Measurements from ENCODE around the gene MBD5.

Gene MBD5

DNA sequence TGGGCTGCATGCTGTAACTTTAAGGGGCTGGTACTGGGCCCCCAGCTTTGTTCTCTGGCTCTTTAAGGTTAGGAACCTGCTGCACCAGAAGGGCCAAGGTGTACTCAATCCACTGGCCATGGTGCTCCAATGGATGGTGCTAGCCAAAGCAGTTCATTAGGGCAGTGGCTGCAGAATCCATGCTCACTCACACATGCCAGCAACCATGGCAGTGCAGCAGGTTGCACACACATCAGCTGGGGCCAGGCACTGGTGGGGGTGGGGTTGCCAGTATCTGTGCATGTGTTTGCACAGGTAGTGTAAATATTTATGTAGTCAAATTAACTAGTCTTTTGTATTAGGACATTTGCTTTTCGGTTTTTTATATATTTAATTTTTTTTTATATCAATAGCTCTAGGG is 395.4 kb downstream of the MBD5 start:
- DNase-seq (ENCODE audit: low read depth, low spot score) = no peak
- H3K27ac ChIP-seq = no peak overlapping the region

DNA sequence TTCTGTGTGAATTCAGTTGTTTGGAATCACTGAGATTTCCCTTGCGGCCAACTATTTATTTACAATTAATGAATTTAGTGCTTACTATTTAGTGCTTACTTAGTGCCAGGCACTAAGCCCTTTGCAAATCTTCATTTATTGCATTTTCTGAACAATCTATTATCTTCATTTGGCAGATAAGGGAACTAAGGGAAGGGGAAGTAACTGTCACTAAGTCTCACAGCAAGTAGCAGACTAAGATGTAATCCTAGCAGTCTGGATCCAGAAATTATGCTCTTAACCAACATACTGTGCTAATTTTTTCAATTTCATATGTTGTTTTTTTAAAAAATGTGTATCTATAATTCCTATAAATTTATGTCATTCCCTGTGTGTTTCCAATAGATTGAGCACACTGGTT is 409.2 kb downstream of the MBD5 start:
- H3K27ac ChIP-seq = no peak overlapping the region
- no peak for DNase-seq (ENCODE audit: low read depth, low spot score)

DNA sequence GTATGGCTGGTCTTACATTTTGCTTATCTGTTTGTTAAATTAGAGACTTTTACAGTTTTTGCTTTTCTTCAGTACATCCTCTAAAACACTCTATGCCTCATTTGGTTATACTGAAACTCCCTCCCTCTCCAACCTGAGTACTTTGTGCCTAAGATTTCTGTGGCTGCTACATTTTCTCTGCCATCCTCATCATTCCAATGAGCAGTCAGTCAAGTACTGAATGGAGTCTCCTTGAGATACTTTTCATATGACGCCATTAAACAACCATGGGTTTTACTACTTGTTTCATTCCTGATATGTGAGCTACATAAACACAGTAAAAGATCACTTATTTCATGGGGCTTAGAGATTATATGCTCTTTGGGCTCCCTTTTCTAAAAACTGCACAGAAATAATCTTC is 427.0 kb downstream of the MBD5 start:
- no peak for DNase-seq (ENCODE audit: low read depth, low spot score)
- H3K27ac ChIP-seq = no peak overlapping the region

DNA sequence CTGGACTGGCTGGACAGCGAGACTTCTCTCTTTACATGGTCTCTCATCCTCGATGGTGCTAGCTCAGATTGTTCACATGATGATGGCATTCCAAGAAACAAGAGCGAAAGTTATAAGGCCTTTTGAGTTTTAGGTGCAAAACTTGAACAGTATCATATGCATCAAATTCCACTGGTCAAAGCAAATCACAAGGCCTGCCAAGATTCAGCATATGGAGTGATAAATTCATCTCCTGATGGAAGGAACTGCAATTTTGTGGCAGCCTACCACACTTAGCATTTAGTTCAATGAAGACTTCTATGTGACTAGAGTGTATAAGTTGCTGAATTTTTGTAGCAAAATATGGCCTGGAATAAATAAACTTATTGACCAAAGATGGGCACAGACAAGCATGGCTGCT is 429.6 kb downstream of the MBD5 start:
- H3K27ac ChIP-seq = no peak overlapping the region
- DNase-seq (ENCODE audit: low read depth, low spot score) = no peak

DNA sequence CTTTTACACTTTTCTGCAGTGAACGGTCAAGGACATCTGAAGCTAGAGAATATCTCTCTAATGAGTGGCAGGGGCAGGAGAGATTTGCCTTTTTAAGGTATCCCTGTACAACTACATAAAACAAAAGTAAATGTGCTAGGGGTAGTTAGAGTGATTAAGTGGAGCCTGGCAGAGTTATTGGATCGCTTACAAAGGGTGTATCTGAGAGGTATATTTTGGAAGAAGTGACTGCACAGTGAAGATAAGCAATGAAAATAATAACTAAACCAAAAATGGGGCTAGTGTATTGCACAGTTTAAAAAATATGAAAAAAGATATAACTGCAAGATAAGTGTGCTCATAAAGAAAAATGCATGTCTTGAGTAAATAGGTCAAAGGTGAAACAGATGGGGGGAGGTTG is 430.2 kb downstream of the MBD5 start:
- DNase-seq (ENCODE audit: low read depth, low spot score) = no peak
- no peak overlapping the region for H3K27ac ChIP-seq

DNA sequence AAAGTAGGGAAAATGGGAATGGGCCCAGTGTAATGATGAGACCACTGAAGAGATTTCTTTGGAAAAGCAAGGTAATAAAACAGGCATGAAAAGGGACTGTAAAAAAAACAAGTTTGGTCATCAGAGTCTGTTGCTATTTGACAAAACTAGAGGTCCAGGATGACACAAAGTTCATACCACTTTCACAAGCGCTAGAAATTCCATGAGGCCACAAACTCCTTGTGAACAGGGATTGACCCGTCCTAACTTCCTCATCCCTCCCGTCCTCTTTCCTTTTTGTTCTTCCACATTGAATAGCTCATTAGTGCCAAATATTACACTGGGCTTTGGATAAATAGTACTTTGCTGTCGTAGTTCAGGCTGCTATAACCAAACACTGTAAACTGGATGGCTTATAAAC is 434.9 kb downstream of the MBD5 start:
- DNase-seq (ENCODE audit: low read depth, low spot score) = no peak
- no peak overlapping the region for H3K27ac ChIP-seq

DNA sequence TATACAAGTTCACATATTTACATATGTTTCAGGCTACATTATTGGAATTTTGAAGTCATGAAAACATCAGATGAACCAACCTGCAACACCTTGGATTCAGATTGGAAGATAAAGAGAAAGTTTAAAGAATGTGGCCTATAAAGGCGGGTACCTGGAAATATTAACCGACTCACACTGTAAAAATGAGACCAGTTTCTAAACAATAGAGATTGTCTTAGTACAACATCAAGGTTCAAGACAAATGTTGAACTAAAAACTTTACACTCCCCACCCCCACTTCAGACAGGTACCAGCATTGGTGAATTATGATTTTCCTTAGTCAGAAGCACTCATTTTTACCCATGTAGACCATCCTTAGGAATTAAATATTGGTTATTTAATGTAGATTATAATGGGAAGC is 437.3 kb downstream of the MBD5 start:
- DNase-seq (ENCODE audit: low read depth, low spot score) = no peak
- H3K27ac ChIP-seq = no peak overlapping the region

DNA sequence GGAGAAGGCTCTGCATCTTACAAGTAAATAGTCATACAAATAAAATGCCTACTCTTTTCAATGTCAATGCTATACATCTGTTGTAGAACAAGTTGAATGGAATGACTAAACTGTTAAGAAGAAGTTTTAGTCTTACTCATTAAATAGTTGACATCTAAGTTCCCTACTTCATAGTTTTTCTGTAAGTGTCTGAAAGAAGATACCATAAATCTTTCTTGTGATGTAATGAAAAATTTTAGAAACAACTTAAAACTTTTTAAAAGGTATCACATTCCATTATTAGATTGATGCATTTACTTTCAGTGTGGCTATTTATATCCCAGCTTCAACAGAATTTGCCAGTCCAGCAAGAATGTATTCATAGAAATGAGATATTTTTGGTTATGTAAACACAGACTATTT is 438.5 kb downstream of the MBD5 start:
- no peak overlapping the region for H3K27ac ChIP-seq
- DNase-seq (ENCODE audit: low read depth, low spot score) = no peak

DNA sequence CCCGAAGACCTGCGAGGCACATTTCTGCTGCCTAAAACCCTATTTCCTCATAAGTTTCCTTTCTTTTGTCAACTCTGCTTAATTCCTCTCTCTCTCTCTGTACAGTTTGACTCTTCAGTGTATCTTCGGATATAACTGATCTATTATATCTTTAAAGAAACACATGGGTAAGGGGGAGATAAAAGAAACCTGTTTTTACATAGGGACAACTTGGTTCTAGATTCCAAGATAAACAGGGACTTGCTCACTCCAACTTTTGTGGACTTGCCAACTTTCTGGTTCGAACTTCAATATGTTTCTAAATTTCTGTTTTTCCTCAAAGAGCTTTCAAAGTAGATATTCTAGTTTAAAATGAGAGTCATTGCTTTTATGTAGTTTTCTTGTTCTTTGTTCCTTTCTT is 441.0 kb downstream of the MBD5 start:
- no peak overlapping the region for H3K27ac ChIP-seq
- no peak for DNase-seq (ENCODE audit: low read depth, low spot score)

DNA sequence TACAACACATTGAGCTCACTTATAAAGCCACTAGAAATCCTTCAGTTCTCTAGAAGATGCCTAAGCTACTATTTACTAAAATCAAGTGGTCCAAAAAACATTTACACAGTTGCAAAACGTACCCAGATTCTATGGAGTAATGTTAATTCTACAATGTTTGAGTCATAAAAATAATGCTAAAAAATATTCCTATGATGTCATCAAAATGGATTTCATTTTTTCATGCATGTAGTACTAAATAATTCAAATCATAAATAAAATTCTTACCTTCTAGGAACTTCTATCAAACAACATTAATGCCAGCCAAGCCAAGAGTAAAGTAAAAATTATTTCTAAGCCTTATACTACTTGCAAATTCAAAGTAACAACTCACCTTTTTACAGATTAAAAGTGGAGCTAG is 454.7 kb downstream of the MBD5 start:
- no peak overlapping the region for H3K27ac ChIP-seq
- DNase-seq (ENCODE audit: low read depth, low spot score) = no peak

DNA sequence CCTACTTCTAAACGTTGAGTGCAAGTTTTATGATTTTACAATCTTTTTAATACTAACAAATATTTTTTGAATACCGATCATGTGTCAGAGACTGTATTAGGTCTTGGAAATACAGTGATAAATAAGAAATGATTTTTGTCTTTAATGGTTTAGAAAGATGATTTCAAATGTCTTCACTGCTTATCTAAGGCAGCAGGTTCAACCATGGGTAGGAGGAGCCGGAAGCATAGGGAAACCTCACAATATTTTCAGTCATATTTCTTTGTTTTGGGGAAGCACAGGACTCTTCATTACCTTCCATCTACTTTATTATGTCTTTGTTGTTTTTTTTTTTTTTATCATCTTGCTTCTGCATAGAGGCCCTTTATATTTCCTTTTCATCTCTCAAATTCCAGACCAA is 458.5 kb downstream of the MBD5 start:
- DNase-seq (ENCODE audit: low read depth, low spot score) = no peak
- H3K27ac ChIP-seq = no peak overlapping the region

DNA sequence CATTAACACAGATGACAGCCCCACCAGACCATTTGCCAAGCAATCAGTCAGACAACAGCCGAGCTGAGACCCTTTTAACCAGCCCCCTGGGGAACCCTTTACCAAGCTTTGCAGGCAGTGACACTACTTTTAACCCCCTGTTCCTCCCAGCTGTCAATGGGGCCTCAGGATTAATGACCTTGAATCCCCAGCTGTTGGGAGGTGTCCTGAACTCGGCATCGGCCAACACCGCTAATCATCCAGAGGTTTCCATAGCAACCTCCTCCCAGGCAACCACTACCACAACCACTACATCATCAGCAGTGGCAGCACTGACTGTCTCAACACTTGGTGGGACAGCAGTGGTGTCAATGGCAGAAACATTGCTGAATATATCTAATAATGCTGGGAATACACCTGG is 462.8 kb downstream of the MBD5 start:
- no peak for DNase-seq (ENCODE audit: low read depth, low spot score)

DNA sequence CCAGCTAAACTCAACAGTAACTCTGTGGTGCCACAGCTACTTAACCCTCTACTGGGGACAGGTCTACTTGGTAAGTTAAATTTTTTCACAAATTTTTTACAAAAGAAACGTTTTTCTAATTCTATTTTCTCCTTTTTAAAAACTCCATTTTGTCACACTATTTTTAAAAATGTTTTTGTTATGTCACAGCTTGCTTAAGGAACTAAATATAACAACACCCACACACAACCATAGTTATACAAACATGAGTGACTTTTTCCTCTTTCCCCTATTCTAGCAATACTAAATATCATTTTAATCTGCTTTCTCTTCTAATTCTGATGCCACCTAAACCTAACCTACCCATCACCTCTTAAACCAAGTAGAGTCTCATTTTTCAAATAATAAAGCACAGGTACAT is 463.2 kb downstream of the MBD5 start:
- no peak for DNase-seq (ENCODE audit: low read depth, low spot score)
- no peak overlapping the region for H3K27ac ChIP-seq

More for the DNA sequence above, 462.8 kb downstream of the MBD5 start:
- no peak overlapping the region for H3K27ac ChIP-seq

DNA sequence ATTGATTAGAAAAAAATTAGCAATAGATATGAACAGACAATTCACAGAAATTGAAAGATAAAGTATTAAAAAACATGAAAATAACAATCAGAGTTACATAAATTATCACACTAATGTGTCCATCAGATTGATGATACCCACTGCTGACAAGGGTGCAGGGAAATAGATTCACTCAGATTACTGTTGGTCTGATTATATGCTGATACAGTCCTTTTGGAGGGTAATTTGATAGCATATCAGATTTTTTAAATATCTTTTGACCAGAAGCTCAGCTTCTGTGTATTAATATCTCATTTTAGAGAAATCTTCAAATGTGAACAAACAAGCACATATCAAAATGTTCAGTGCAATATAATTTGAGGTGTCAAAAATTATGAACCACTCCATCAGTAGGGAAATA is 465.8 kb downstream of the MBD5 start:
- no peak for DNase-seq (ENCODE audit: low read depth, low spot score)

DNA sequence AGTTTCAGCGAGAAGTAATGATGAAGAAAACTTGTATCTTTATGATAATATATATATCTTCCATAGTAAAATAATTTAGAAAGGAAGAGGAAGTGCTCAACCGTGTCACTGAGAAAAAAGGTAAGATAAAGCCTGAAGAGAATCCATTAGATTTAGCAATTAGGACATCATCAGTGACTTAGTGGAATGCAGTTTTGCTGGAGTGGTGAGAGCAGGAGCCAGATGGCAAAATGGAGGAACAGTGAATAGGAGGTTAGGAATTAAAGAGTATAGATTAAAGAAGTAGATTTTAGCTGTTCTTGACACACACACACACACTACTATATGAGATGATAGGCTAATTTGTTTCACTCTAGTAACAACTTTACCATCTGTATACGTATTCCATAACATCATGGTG is 466.5 kb downstream of the MBD5 start:
- no peak overlapping the region for H3K27ac ChIP-seq
- DNase-seq (ENCODE audit: low read depth, low spot score) = no peak

More for the DNA sequence above, 465.8 kb downstream of the MBD5 start:
- H3K27ac ChIP-seq = no peak overlapping the region

DNA sequence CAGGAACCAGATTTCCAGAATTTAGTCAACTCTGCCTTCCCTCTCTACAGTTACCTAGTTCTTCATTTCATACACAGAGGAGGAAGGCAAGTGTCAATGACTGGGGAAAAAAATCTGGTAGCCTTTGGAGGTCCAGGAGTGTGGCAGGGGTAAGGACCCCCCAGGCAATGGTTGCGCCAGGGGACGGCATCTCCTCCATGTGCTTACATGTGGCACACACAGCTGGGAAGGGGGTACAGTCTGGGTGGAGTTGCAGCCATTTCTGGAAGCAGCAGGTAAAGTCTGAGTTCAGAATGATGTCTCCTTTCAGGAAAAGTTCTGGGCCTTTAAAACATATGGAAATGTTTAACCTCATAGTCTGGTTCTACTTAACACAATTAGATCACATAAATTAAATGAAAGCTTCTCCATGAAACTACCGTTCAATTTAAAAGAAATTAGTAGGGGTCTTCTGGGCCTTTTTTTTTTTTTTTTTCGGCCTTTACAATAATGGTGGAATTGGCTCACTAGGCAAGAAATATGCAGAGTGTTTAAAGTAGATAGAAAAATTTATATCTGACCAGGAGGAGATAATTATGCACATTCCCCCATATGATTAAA is 470.0 kb downstream of the MBD5 start:
- H3K27ac ChIP-seq = no peak overlapping the region
- DNase-seq (ENCODE audit: low read depth, low spot score) = no peak

DNA sequence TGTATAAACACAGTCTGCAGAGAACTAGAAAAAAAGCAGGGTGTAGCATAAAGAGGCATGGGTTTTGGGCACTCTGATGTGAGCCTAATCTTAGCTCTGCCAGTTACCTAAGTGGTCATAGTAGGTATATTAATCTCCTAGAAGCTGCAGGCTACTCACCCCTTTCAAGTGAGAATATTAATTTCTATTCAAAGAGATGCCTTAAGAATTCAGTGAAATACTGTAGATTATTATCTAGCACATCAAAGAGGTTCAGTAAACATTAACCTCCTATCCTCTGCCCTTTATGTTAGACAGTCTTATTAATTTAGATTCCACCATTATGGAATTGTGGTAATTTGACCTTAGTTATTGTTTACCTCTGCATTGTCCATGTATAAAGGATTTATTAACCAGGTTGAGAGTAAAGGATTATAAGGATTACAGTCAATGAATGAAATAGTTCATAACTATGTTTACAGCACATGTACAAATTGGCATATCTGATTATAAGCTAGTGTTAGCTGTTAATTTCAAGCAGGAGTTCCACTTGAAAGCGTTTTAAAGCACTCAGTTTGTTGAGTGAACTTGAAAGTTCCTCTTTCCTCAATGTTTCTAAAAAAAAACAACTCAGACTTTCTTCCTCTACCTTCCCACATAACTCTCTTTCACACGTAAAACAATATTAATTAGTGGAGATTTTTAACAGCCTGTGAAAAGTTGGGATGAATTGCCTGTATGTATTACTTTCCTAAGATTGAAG is 473.1 kb downstream of the MBD5 start:
- no peak for DNase-seq (ENCODE audit: low read depth, low spot score)
- no peak overlapping the region for H3K27ac ChIP-seq

DNA sequence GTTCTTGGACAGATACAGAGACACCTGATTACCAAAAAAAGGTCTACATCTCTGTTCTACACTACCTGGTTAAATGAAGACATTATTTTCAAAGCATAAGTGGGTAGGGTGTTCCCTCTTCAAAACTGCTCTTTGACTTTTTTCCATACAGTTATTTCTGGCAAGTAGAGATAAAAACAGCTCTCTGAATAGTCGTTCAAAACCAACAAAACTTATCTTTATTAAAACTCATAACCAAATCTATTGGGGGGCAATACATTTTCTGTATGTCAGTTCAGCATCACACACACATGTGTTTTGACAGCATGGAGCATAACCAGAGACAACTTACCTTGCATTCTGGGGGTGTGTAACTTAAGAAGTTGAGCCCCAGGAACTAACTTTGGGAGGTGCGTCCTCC is 474.7 kb downstream of the MBD5 start:
- H3K27ac ChIP-seq = no peak overlapping the region
- DNase-seq (ENCODE audit: low read depth, low spot score) = no peak

DNA sequence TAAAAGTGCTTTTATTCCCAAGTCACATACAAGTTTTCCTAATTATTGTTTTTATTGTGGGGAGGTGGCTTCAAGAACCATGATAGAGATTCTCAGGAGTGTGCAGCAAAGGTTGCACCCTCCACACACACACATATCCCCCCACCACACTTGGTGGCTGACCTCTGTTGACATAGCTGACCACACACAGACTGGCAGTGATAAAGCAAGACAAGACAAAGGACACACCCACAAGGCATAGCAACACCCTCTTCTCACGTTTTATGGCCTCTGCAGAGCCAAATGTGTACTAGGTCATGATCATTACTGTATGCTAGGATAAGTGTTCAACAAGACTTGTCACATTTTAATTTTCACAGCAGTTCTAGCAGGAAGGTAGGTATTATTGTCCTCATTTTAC is 480.7 kb downstream of the MBD5 start:
- DNase-seq (ENCODE audit: low read depth, low spot score) = no peak
- H3K27ac ChIP-seq = no peak overlapping the region

DNA sequence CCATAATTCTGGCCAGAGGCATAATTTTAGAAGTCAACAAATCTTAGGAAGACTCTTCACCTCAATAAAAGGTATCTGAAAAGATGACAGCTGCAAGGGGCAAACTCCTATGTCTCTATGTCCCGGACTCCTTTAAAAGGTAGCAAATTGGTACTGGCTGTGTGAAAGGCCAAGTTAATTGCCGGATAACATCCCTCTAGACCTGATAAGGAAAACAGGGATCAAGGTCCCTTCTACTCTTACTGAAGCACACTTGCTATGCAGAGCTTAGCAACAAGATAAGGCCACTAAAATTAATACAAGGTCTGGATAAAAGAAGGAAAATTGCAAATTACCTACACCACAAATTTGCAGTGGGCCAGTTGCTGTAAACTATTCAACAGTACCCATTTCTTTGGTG is 482.6 kb downstream of the MBD5 start:
- DNase-seq (ENCODE audit: low read depth, low spot score) = no peak
- no peak overlapping the region for H3K27ac ChIP-seq

DNA sequence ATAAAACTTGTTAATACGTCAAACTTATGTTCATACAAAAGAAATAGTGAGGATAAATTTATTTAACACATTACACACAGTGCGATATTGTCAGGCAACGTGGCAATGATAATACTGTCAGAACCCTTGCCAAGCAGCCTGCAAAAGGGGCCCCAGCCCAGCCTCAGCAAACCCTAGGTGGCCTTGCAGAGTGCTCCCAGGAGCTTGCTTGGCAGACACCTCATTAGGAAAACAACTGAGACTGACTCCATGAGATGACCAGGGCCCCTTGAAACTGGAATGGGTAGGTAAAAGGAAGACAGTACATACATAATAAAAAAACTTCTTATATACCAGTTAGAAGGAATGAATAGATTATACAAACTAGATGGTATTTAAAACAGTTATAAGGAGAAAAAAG is 487.1 kb downstream of the MBD5 start:
- DNase-seq (ENCODE audit: low read depth, low spot score) = no peak
- no peak overlapping the region for H3K27ac ChIP-seq

DNA sequence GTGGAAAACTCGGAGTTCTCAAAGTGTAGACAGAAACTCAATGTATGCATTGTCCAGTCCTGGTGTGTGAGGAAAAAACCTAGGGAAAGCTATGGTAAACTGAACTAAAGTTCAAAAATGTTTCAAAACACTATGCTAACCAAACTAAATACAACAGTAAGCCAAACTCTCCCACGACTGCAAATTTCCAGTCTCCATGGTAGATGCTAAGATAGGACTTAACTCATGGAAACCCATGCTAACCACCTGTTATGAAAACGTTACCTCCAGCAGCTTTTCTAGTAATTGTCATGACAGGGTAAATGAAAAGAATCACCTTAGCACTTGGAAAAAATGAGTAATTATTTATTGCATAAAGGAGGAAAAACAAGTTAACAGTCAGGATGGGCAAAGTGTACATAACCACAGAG is 488.0 kb downstream of the MBD5 start:
- no peak for DNase-seq (ENCODE audit: low read depth, low spot score)
- H3K27ac ChIP-seq = no peak overlapping the region

Data from epithelial cell of prostate (primary cell).